Measurements from ENCODE around the gene PIRT.

PIRT gene

DNA sequence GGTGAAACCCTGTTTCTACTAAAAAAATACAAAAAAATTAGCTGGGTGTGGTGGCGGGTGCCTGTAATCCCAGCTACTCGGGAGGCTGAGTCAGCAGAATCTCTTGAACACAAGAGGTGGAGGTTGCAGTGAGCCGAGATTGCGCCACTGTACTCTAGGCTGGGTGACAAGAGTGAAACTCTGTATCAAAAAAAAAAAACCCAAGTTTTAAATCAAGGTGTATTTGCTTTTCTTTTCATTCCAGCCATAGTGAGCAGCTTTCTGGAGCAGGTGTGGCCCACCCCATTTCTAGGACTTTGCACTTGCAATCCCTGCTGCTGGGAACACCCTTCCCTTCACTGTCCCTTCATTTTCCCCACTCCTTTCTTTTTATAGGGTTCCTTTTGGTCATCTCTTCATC lies 62.8 kb downstream of the PIRT start:
- DNase-seq (ENCODE audit: low read depth) = no peak
- TF ChIP-seq, protein P1, sequence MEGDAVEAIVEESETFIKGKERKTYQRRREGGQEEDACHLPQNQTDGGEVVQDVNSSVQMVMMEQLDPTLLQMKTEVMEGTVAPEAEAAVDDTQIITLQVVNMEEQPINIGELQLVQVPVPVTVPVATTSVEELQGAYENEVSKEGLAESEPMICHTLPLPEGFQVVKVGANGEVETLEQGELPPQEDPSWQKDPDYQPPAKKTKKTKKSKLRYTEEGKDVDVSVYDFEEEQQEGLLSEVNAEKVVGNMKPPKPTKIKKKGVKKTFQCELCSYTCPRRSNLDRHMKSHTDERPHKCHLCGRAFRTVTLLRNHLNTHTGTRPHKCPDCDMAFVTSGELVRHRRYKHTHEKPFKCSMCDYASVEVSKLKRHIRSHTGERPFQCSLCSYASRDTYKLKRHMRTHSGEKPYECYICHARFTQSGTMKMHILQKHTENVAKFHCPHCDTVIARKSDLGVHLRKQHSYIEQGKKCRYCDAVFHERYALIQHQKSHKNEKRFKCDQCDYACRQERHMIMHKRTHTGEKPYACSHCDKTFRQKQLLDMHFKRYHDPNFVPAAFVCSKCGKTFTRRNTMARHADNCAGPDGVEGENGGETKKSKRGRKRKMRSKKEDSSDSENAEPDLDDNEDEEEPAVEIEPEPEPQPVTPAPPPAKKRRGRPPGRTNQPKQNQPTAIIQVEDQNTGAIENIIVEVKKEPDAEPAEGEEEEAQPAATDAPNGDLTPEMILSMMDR (conservative IDR thresholded peaks at IDR 0.05; ENCODE audit: control insufficient read depth, insufficient read depth, low read depth, low read length) = no peak
- H3K4me3 ChIP-seq (ENCODE audit: control insufficient read depth, low read depth, low read length) = no peak overlapping the region

DNA sequence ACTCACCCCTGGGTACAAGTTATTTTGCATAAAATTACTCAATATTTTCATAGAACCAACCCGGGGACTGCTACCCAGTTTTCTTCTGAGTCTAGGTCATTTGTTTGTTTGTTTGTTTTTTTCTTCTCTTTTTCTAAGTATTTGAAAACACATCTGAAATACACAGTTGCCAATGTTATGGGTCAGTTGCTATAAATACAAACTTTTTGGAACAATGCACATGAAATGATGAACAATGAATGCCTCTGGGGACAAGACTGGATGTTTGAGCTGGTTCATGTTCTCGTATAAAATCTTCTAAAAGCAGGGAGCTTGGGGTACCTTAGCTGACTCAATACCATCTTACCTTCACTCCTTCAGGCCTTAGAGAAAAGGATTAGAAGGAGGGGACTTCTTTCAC lies 64.5 kb downstream of the PIRT start:
- DNase-seq (ENCODE audit: low read depth) = no peak
- H3K4me3 ChIP-seq (ENCODE audit: control insufficient read depth, low read depth, low read length) = no peak overlapping the region
- TF ChIP-seq, protein P1 (conservative IDR thresholded peaks at IDR 0.05; ENCODE audit: control insufficient read depth, insufficient read depth, low read depth, low read length) = no peak
